Mucosa of rectum (tissue), 2 donors: ENCODE results near the gene TNRC18.
"Not testable (repeated sequence)": the region's sequence is repeated elsewhere in the genome, so short reads cannot be mapped to it uniquely, and the experiment has no call there.

ENCODE experiments used
- H3K27ac ChIP-seq, 2 donors: one replicate each; pipeline ENCODE4 v1.7.0; 2013; ENCODE audit warnings: inconsistent platforms in 2 of 2, low read depth in 2 of 2, low read length in 2 of 2
- H3K27me3 ChIP-seq, 2 donors: one replicate each; pipeline ENCODE4 v1.7.0; 2013; ENCODE audit warnings: low read length in 2 of 2; ENCODE audit not compliant: control insufficient read depth in 2 of 2, insufficient read depth in 2 of 2
- H3K36me3 ChIP-seq, 2 donors: one replicate each; pipeline ENCODE4 v1.7.0; 2013; ENCODE audit warnings: low read length in 2 of 2; ENCODE audit not compliant: control insufficient read depth in 2 of 2, insufficient read depth in 2 of 2
- H3K4me1 ChIP-seq, 2 donors: one replicate each; pipeline ENCODE4 v1.7.0; 2013; ENCODE audit warnings: low read length in 2 of 2, mild to moderate bottlenecking in 1 of 2; ENCODE audit not compliant: control insufficient read depth in 2 of 2, insufficient read depth in 2 of 2
- H3K4me3 ChIP-seq, 2 donors: one replicate each; pipeline ENCODE4 v1.7.0; 2013; ENCODE audit warnings: low read length in 2 of 2
- H3K9ac ChIP-seq, 2 donors: one replicate each; pipeline ENCODE4 v1.7.0; 2013; ENCODE audit warnings: low read length in 2 of 2, low read depth in 1 of 2, mild to moderate bottlenecking in 1 of 2
- H3K9me3 ChIP-seq, 2 donors: one replicate each; pipeline ENCODE4 v1.7.0; 2013; ENCODE audit warnings: low read length in 2 of 2; ENCODE audit not compliant: control insufficient read depth in 2 of 2
- donor health status: healthy.
- donor health status: Normal muscosa, but diverticular disease.

Gene TNRC18

DNA sequence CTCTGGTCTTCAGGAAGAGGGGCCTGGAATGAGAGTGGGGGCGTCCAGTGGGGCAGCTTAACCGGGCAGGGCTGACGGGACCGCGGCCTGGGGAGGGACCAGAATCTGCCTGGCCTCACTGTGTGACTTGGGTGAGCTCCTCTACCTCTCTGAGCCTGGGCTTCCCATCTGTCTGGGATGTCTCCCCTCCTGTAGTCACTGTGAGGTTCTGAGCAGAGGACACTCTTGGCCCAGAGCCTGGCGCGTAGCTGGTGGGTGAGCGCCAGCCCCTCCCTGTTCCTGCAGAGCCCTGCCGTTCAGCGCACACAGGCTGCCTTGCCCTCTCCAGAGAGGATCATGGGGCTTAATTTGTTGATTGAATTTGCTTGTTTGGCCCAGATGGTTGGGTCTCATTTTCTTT, 148.1 kb downstream of the TNRC18 start:
- not testable (repeated sequence) for H3K27me3 ChIP-seq, H3K4me1 ChIP-seq

GRCh38 chr7:5274985-5275431, 148.6 kb downstream of the TNRC18 start:
- not testable (repeated sequence) for H3K4me1 ChIP-seq, H3K27ac ChIP-seq, H3K4me3 ChIP-seq, H3K27me3 ChIP-seq, H3K9me3 ChIP-seq, H3K9ac ChIP-seq, H3K36me3 ChIP-seq

More for the DNA sequence above, 148.1 kb downstream of the TNRC18 start:
- not testable (repeated sequence) for H3K9me3 ChIP-seq, H3K4me3 ChIP-seq, H3K9ac ChIP-seq, H3K27ac ChIP-seq, H3K36me3 ChIP-seq

GRCh38 chr7:5274441-5274840, 149.2 kb downstream of the TNRC18 start:
- Histone ChIP-seq H3K27ac (peak overlapping the region in 1 of 2 donors; percentile 42), H3K36me3 (no peaks in the 10 kb centered on the region), H3K27me3 (no peaks in the 10 kb centered on the region), H3K9me3 (no peaks in the 10 kb centered on the region), H3K9ac (no peak overlapping the region), H3K4me1 (no peaks in the 10 kb centered on the region), H3K4me3 (no peak overlapping the region)

DNA sequence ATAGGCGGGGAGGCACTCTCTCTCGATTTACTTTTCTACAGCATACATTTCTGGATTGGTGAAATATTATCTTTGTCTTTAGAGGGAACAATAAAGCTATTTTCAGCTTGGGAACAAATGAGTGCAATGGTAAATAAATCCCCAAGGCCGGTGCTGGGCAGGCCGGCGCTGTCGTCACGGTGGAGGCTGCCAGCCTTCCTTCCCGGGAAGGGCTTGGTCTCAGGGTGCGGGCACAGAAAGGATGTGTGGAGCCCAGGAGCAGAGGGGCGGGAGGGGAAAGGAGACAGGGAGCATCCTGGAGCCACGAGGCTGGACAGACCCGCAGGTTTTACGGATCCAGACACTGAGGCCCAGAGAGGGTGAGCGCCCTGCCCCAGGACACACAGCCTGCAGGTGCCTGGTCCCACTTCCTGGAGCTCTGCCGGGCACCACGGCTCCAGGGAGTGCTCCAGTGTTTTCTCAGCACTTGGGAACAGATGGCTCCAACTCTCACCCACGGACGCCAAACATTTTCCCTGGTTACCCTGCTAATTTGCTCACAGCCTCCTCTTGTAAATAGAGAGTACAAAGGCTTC, 149.7 kb downstream of the TNRC18 start:
- Histone ChIP-seq H3K27ac (peak overlapping the region in 1 of 2 donors; percentile 42), H3K4me3 (peak overlapping the region in 1 of 2 donors; percentile 35)
- not testable (repeated sequence) for H3K9me3 ChIP-seq, H3K9ac ChIP-seq, H3K36me3 ChIP-seq, H3K27me3 ChIP-seq, H3K4me1 ChIP-seq

GRCh38 chr7:5270788-5271187, 152.8 kb downstream of the TNRC18 start:
- Histone ChIP-seq H3K4me3 (no peak overlapping the region), H3K27me3 (no peaks in the 10 kb centered on the region), H3K9me3 (no peaks in the 10 kb centered on the region), H3K36me3 (no peaks in the 10 kb centered on the region), H3K9ac (no peak overlapping the region), H3K4me1 (no peaks in the 10 kb centered on the region), H3K27ac (no peak overlapping the region)

DNA sequence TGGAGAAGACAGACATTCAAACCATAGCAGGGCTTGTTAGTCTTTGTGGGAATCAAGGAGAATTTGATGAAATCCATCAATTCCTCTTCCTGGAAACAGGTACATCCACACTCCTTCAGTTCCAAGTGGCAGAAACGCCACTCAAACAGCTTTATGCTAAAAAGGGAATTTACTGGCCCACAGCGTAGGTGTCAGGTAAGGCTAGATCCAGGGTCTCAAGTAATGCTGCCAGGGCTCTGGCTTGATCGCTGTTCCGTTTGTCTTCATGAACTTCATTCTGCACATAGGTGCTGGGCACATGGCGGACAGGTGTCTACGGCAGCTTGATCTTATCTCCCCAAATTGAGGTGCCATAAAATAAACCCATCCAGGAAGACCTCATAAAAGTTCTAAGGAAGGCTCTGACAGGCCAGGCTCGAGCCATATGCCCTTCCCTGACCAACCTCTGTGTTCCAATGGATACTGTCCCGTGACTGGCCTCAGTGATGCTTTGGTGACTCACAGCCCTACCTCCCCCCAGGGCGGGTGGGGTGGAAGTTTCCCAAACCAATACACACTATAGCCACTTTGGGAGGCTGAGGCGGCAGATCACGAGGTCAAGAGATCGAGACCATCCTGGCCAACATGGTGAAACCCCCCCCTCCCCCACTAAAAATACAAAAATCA, 153.5 kb downstream of the TNRC18 start:
- H3K4me3 ChIP-seq, H3K4me1 ChIP-seq, H3K27me3 ChIP-seq, H3K36me3 ChIP-seq, H3K9me3 ChIP-seq, H3K27ac ChIP-seq, H3K9ac ChIP-seq: not testable (repeated sequence)

GRCh38 chr7:5267829-5268228, 155.8 kb downstream of the TNRC18 start:
- not testable (repeated sequence) for H3K4me1 ChIP-seq, H3K9ac ChIP-seq, H3K9me3 ChIP-seq, H3K27ac ChIP-seq, H3K36me3 ChIP-seq, H3K4me3 ChIP-seq, H3K27me3 ChIP-seq

GRCh38 chr7:5266191-5267028, 157.2 kb downstream of the TNRC18 start:
- no peaks in the 10 kb centered on the region for H3K9me3 ChIP-seq
- H3K27ac ChIP-seq: no peak overlapping the region

DNA sequence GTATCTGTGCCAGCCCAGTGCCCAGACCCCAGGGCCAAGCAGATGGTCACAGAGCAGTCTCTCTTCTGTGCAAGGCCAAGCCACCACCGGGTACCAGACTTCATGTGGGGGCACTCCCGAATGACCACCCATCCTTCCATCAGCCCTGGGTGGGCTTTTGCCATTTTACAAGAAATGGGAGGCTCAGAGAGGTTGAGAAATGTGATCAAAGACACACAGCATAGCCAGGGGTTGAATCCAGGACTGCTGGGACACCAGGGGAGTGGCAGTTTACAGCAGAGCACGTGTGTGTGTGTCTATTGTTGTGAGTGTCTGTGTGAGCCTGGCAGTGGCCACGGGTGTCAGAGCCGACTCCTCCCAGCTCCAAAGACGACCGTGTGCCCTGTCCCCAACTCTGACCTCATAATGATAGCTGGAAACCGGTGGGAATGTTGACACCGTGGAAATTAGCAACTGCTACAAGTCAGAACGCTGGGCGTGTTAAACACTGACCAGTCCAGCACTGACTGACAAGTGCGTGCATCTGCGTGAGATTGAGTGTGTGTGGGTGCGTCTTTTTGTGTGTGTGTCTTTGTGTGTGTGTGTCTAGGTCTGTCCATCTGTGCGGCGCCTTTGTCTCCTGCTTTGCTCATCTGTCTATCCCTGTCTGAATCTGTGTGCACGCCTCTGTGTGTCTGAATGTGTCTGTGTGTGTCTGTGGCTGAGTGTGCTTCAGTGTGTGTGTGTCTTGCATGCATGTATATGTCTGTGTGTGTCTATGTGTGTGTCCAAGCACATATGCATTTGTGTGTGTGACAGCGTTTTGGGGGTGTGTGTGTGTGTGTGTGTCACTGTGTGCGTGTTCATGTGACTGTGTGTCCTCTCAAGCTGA, 158.1 kb downstream of the TNRC18 start:
- Histone ChIP-seq H3K9me3 (no peaks in the 10 kb centered on the region), H3K9ac (no peak overlapping the region), H3K36me3 (no peaks in the 10 kb centered on the region), H3K27me3 (no peaks in the 10 kb centered on the region), H3K4me3 (no peak overlapping the region), H3K27ac (no peak overlapping the region), H3K4me1 (no peaks in the 10 kb centered on the region)

More at GRCh38 chr7:5266191-5267028, 157.2 kb downstream of the TNRC18 start:
- no peaks in the 10 kb centered on the region for H3K27me3 ChIP-seq
- no peaks in the 10 kb centered on the region for H3K4me1 ChIP-seq
- H3K36me3 ChIP-seq: no peaks in the 10 kb centered on the region
- H3K4me3 ChIP-seq: no peak overlapping the region
- H3K9ac ChIP-seq: no peak overlapping the region
